Measurements from ENCODE around the gene KIAA1217. TPM values are rescaled to one million over a fixed set of nuclear protein-coding genes. Genes with fewer than 3 reads are reported as not detected.

KIAA1217 gene
- total and polyA plus RNA-seq, 9 of the 15 experiments (the other 6 are each of a cell fraction or from before 2014, with no cell fraction given) = 0.04 TPM; not detected in 8

DNA sequence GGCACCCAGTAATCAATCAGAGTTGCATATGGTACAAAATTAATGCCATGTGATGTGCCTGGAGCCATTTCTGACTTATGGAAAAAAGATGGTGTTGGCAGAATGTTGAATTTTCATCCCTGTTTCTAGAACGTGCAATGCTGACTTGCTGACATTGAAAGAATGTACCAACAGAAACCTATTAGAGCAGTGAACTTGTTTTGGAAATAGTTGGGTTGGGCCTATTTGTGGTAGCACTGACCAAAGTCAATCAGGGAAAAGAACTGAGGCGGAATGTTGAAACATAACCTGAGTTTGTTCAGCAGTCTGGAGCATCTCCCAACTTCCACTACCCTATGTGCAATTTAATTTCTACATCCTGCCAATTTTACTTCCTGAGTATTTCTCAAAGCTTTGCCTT lies 11.7 kb upstream of the KIAA1217 start:
- Histone ChIP-seq H2AFZ (ENCODE audit: low read depth, low read length) (no peak overlapping the region), H3K4me3 (no peak overlapping the region), H3K9me3 (replicated peaks; ENCODE audit: control insufficient read depth, insufficient read depth, low read depth, low read length) (no peaks in the 10 kb centered on the region), H3K4me1 (replicated peaks in 1 of 2; ENCODE audit: control insufficient read depth in 2 of 2, insufficient read depth in 2 of 2, low read length in 2 of 2) (no peaks in the 10 kb centered on the region), H4K20me1 (replicated peaks; ENCODE audit: control insufficient read depth, insufficient read depth, low read length) (no peaks in the 10 kb centered on the region), H3K4me2 (ENCODE audit: insufficient read depth, low read length) (no peak overlapping the region), H3K79me2 (ENCODE audit: control insufficient read depth, insufficient read depth, low read length) (no peaks in the 10 kb centered on the region), H3K27me3 (ENCODE audit: control insufficient read depth in 2 of 2, insufficient read depth in 2 of 2, low read length in 2 of 2) (no peaks in the 10 kb centered on the region), H3K27ac (ENCODE audit: extremely low read depth, low read depth, low read length) (no peak overlapping the region), H3K9me1 (ENCODE audit: control insufficient read depth, insufficient read depth, low read length) (no peaks in the 10 kb centered on the region), H3K9ac (ENCODE audit: insufficient read depth in 1 of 2, low read depth in 2 of 2, low read length in 2 of 2) (no peak overlapping the region), H3K36me3 (ENCODE audit: control insufficient read depth, insufficient read depth, low read length) (no peaks in the 10 kb centered on the region)
- DNase-seq (ENCODE audit: extremely low read depth in 1 of 4, low spot score in 3 of 4) = no peak
- no TSS peak for BruUV-seq (replicated peaks)
- TF ChIP-seq ZNF764 (CRISPR knock-in tag; IDR thresholded peaks at IDR 0.05; ENCODE audit: low read depth) (no peak), PHF8 (IDR thresholded peaks at IDR 0.05; ENCODE audit: borderline replicate concordance, low read length) (no peak), SNRNP70 (optimal IDR thresholded peaks at IDR 0.05; ENCODE audit: low read depth, low read length) (no peak), PHF20 (IDR thresholded peaks at IDR 0.05; ENCODE audit: partially characterized antibody) (no peak), ZSCAN32 (CRISPR knock-in tag; IDR thresholded peaks at IDR 0.05) (no peak), GTF2F1 (IDR thresholded peaks at IDR 0.05; ENCODE audit: low read depth, low read length) (no peak), TCF3 (CRISPR knock-in tag; IDR thresholded peaks at IDR 0.05) (no peak), PTBP1 (IDR thresholded peaks at IDR 0.05; ENCODE audit: low read depth, low read length) (no peak), HNRNPLL (IDR thresholded peaks at IDR 0.05; ENCODE audit: low read depth, low read length, poor library complexity, severe bottlenecking) (no peak), CHD1 (IDR thresholded peaks at IDR 0.05; ENCODE audit: low read length) (no peak)
- TF ChIP-seq, protein P1, sequence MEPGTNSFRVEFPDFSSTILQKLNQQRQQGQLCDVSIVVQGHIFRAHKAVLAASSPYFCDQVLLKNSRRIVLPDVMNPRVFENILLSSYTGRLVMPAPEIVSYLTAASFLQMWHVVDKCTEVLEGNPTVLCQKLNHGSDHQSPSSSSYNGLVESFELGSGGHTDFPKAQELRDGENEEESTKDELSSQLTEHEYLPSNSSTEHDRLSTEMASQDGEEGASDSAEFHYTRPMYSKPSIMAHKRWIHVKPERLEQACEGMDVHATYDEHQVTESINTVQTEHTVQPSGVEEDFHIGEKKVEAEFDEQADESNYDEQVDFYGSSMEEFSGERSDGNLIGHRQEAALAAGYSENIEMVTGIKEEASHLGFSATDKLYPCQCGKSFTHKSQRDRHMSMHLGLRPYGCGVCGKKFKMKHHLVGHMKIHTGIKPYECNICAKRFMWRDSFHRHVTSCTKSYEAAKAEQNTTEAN (CRISPR knock-in tag; IDR thresholded peaks at IDR 0.05) = no peak
- TF ChIP-seq, protein P2, sequence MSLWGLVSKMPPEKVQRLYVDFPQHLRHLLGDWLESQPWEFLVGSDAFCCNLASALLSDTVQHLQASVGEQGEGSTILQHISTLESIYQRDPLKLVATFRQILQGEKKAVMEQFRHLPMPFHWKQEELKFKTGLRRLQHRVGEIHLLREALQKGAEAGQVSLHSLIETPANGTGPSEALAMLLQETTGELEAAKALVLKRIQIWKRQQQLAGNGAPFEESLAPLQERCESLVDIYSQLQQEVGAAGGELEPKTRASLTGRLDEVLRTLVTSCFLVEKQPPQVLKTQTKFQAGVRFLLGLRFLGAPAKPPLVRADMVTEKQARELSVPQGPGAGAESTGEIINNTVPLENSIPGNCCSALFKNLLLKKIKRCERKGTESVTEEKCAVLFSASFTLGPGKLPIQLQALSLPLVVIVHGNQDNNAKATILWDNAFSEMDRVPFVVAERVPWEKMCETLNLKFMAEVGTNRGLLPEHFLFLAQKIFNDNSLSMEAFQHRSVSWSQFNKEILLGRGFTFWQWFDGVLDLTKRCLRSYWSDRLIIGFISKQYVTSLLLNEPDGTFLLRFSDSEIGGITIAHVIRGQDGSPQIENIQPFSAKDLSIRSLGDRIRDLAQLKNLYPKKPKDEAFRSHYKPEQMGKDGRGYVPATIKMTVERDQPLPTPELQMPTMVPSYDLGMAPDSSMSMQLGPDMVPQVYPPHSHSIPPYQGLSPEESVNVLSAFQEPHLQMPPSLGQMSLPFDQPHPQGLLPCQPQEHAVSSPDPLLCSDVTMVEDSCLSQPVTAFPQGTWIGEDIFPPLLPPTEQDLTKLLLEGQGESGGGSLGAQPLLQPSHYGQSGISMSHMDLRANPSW (CRISPR knock-in tag; IDR thresholded peaks at IDR 0.05) = no peak
- intact Hi-C loops (cut with micrococcal nuclease) = loop anchor here (2.0 to 10.0 kb wide), 3 partner anchors 202 to 1038 kb away; no protein-coding TSS in a partner anchor
- CTCF ChIA-PET (ENCODE audit: low intra/inter-chr PET ratio) = interaction anchor here (0.7 to 1.5 kb wide), 2 partner anchors 883 to 1039 kb away, joined by 3 read pairs; no protein-coding TSS in a partner anchor
- 0% methylated on average over 2 of the region's 2 CpGs for WGBS (ENCODE audit: insufficient coverage, low coverage, missing lambda C conversion rate)
- FAIRE-seq = no peak
- ATAC-seq = no peak
- in situ Hi-C loops (cut with MboI) = no loop called here
- POLR2A ChIA-PET = interaction anchor here (0.6 kb wide), 1 partner anchor 294 kb away, joined by 3 read pairs; no protein-coding TSS in a partner anchor
